ENCODE results near the gene SLC22A3. TPM values are rescaled to one million over a fixed set of nuclear protein-coding genes. Genes with fewer than 3 reads are reported as not detected.

The SLC22A3 gene
- total RNA-seq, 1 experiment from 2014 or later = 2.4 TPM

DNA sequence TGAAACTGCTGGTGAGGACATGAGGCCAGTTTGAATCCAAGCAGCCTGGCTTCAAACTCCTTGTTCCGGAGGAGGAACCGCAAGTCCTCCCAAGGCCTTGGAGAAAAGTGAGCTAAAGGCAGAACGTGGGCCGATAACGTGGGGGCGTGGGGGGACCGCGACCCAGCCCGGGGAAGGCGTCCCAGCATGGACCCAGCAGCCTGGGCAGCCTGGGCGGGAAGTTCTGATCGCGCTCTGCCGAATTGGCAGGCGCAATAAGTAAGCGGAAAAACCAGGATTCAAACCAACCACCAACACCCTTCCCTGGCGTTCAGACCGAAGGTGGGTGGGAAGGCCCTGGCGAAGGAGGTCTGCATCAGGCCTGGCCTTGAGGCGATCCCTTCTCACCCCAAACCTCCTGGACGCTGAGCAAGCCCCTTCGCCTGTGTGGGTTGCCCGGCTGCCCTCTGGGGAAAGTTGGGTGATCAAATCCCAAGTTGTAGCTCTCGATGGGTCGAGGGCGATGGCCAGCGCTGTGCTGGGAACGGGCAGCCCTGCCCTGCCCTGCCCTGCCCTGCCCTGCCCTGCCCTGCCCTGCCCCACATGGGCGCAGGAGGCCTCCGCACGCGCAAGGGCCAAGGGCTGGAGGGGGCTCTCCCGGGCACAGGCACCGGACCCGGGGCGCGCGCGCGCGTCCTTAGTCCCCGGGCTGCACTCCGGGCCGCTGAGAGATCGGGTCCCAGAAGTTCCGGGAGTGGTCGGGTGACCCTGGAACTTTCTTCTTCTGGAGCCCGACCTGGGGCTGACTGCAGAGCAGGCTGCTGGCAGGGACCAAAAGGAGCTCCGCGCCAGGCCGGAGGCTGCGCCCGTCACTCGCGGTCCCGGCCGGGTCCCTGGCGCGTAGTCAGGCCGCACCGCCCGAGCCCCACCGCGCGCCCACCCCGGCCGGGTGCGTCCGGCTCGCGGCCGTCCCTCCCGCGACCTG is 637 bp upstream of the SLC22A3 start:
- ChIA-PET POLR2A (no interaction called here), CTCF (no interaction called here)
- Histone ChIP-seq H3K27me3 (replicated peaks; ENCODE audit: control insufficient read depth, insufficient read depth, low read length) (no peaks in the 10 kb centered on the region), H3K9me3 (no peaks in the 10 kb centered on the region), H3K36me3 (ENCODE audit: control insufficient read depth, insufficient read depth, low read length) (no peaks in the 10 kb centered on the region; the same call in 1 of the 2 replicates), H3K4me3 (ENCODE audit: low read depth, low read length) (no peak overlapping the region), H3K4me1 (peaks cover 4% of the 10 kb centered on the region; the same call in 1 of the 2 replicates)
- H3K9me3 Mint-ChIP-seq (ENCODE audit: unreplicated experiment) = no peaks in the 10 kb centered on the region
- H3K4me3 Mint-ChIP-seq (ENCODE audit: unreplicated experiment) = peak overlapping the region; percentile 60
- no peak for DNase-seq
- no TSS peak for BruUV-seq (replicated peaks)
- peaks cover 10% of the 10 kb centered on the region for H3K27me3 Mint-ChIP-seq (ENCODE audit: insufficient read depth, unreplicated experiment)
- H3K36me3 Mint-ChIP-seq (ENCODE audit: insufficient read depth, unreplicated experiment) = peaks cover 5% of the 10 kb centered on the region
- H3K27ac Mint-ChIP-seq (ENCODE audit: unreplicated experiment) = no peak overlapping the region
- intact Hi-C loops (cut with micrococcal nuclease; ENCODE audit: unreplicated experiment) = loop anchor here (2.0 to 5.0 kb wide), 4 partner anchors 45 to 210 kb away; no protein-coding TSS in a partner anchor
- no peak for TF ChIP-seq CTCF (IDR thresholded peaks at IDR 0.05; ENCODE audit: insufficient read depth in 1 of 2, low read depth in 1 of 2, low read length in 1 of 2, severe bottlenecking in 1 of 2, unreplicated experiment in 1 of 2)
- peaks cover 14% of the 10 kb centered on the region for H3K4me1 Mint-ChIP-seq (ENCODE audit: low read depth, unreplicated experiment)

GRCh38 chr6:160349020-160349441 is 853 bp downstream of the SLC22A3 start:
- peaks cover 10% of the 10 kb centered on the region for H3K27me3 Mint-ChIP-seq (ENCODE audit: insufficient read depth, unreplicated experiment)

More at GRCh38 chr6:160349020-160349441, 853 bp downstream of the SLC22A3 start:
- H3K9me3 Mint-ChIP-seq (ENCODE audit: unreplicated experiment) = no peaks in the 10 kb centered on the region
- ChIA-PET CTCF (no interaction called here), POLR2A (no interaction called here)
- H3K27ac Mint-ChIP-seq (ENCODE audit: unreplicated experiment) = no peak overlapping the region
- H3K4me3 Mint-ChIP-seq (ENCODE audit: unreplicated experiment) = peak overlapping the region; percentile 88
- H3K36me3 ChIP-seq (ENCODE audit: control insufficient read depth, insufficient read depth, low read length) = no peaks in the 10 kb centered on the region; the same call in 1 of the 2 replicates
- H3K9me3 ChIP-seq = no peaks in the 10 kb centered on the region
- peak in 1 of 2 experiments; percentile 2 for TF ChIP-seq CTCF (IDR thresholded peaks at IDR 0.05; ENCODE audit: insufficient read depth in 1 of 2, low read depth in 1 of 2, low read length in 1 of 2, severe bottlenecking in 1 of 2, unreplicated experiment in 1 of 2)
- DNase-seq = no peak
- H3K4me3 ChIP-seq (ENCODE audit: low read depth, low read length) = peak overlapping the region; percentile 57
- BruUV-seq (replicated peaks) = TSS peak; percentile 31
- H3K27me3 ChIP-seq (replicated peaks; ENCODE audit: control insufficient read depth, insufficient read depth, low read length) = no peaks in the 10 kb centered on the region
- intact Hi-C loops (cut with micrococcal nuclease; ENCODE audit: unreplicated experiment) = loop anchor here (2.0 to 5.0 kb wide), 4 partner anchors 43 to 212 kb away; no protein-coding TSS in a partner anchor
- H3K4me1 Mint-ChIP-seq (ENCODE audit: low read depth, unreplicated experiment) = peaks cover 14% of the 10 kb centered on the region
- H3K36me3 Mint-ChIP-seq (ENCODE audit: insufficient read depth, unreplicated experiment) = peaks cover 5% of the 10 kb centered on the region
- H3K4me1 ChIP-seq = peaks cover 4% of the 10 kb centered on the region; the same call in 1 of the 2 replicates
